DMS114 treated with DMSO at 0.1 percent for 48 hours (cell line): ENCODE data around the gene PYROXD2.
"Not testable (repeated sequence)": the region's sequence is repeated elsewhere in the genome, so short reads cannot be mapped to it uniquely, and the experiment has no call there.

ENCODE experiments used
- DNase-seq: peaks from one replicate; lab custom pipeline; 2025; ENCODE audit not compliant: unreplicated experiment; lab: John Stamatoyannopoulos, UW

Gene PYROXD2

DNA sequence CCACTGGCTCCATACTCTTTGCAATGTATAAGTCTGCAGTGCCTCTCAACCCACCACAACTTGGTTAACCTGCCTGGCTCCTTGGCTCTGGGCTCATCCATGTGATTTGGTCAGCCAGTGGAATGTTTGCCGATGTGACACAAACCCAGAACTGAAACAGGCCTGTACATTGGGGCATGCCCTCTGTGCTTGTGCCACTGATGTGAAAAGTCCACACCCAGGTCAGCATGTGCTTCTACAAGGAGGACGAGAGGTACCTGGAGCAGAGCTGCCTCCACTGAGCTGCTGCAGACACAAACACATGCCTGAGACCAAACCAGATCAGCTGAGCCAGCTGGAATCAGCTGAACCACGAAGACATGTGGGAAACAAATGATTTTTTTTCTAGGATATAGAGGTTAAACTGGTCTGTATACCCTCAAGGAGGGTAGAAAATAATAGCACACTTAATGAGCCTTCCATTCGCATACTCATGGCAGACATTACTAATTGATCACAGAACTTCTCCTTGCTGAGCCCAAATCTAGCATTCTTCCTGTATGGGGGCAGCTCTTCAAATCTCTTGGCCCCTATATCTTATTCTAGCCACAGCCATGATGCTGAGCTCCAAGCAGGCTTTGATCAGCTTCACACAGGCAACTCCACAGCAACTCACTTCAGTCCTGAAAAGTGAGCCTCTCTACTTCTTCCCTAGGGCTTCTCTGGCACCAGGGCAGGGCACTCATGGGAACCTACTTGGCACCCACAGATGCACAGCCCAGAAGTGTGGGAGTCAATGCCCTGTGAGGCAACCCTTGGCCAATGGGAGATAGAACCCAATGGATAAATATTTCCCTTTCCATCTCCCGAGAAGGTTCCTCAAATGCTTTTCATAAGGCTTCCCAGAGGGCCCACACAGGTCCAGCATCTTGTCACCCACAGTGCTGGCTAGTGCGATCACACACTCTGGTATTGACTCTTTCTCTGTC, 18.6 kb downstream of the PYROXD2 start:
- no peak for DNase-seq

DNA sequence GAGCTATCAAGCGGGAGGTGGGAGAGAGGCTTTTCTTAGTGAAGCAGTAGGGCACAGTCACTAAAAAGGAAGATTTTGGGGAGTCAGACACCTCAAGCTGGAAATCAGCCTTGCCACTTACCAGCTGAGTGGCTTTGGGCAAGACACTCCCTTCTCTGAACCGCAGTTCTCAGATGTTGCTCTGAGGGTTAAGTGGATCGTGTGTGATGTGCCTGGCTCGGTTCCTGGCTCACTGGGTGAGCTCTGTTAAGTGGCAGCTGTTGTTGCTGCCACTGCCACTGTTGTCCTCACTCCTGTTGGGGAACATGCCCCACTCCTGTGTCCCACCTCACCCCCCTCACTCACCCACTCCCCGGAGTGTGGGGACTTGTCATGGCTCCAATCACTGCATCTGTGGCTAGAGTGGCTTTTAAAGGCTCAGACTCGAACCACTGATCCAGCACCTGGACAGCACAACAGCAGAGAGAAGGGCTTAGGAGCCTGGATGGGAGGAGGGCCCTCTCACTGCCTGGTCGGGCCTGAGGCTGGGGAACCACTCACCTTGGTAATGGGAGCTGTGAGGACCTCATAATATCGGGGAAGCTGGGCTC, 20.0 kb downstream of the PYROXD2 start:
- DNase-seq = no peak

DNA sequence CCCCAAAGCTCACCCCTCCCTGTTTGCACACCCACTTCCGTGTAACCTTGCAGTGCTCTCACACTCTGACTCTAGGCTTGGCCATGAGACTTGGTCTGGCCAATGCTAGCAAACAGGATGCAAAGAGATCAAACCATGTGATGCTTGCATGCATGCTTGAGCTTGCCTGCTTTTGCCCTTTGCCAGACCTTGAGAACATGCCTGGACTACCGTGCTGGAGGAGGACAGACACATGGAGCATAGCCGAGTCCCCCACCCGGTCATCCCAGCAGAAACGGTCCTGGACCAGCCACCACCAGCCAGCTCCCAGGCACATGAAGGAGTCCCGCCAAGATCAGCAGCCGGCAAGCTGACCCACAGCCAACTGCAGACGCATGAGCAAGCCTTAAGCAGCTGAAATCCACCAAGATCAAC, 23.4 kb downstream of the PYROXD2 start:
- DNase-seq = no peak

DNA sequence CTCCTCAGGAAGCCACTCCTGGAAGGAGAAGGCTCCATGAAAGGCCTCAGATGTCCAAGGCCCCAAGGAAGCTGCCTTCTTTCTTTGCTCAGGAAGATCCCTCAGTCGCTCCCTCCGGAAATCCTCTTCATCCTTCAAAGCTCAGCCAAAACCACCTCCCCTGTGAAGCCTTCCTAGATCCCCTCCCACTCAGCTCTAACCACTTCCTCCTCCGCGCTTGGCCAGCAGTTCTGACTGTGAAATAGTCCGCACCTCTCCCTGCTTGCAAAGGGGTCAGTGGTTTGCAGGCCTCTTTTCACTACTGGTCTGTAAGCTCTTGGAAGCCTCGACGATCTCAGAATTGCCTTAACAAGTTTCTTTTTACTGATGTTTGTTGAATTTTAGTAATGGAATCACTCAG, 23.9 kb downstream of the PYROXD2 start:
- no peak for DNase-seq

DNA sequence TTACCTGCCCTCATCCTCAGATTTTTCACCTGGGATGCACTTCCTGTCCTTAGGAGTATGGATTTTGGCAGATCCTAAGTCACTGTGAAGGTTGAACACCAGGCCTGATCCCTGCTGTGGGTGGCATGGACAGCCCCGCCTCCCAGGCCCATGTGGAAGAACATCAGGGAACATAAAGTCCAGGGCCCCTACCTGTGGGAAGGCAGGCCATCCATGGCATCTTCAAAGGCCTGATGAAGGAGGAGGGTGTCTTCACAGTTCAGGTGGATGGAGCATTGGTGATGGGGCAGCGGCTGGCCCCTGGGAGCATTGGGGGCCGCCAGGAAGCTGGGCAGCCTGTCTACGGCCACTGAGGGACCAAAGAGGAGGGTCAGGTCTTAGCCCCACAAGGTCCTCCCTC, 24.6 kb downstream of the PYROXD2 start:
- DNase-seq = no peak

DNA sequence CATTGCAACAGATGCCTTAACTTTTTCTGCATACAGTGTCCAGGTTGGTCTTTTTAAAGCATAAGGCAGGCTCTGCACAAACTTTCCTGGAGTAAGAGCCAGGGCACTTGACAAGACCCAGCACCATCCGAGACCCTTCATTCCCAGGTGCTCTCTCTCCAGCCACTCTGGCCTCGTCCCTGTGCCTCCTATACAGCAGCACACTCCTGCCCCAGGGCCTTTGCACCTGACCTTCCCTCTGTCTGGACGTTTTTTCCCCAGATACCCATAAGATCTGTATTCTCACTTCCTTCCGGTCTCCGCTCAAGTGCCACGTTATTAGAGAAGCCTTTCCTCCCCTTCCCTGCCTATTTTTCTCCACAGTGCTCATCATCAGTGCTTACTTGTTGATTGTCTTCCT, 25.6 kb downstream of the PYROXD2 start:
- DNase-seq = no peak

DNA sequence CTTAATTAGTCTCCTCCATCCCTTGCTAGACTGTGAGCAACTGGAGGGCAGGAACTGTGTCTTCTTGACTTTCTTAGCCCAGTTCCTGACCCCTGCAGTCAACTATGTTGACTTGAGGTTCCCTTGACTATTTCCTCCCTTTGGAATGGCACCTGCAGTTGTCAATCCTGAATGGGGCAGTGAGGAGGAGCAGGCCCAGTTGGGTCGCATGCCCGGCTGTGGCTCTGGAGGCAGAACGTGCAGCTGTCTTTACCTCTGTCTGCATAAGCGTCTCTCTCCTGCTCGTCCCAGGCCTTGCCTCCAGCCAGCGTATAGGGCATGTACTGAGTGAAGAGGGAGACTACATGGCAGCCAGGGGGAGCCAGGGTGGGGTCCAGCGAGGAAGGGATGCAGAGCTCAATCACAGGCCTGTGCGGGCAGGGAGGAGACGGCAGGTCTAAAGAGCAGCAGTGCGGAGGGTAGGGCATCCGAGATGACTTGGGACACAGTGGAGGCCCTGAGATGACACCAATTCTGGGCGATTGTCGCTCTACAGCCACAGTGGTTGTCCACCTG, 26.8 kb downstream of the PYROXD2 start:
- no peak for DNase-seq

DNA sequence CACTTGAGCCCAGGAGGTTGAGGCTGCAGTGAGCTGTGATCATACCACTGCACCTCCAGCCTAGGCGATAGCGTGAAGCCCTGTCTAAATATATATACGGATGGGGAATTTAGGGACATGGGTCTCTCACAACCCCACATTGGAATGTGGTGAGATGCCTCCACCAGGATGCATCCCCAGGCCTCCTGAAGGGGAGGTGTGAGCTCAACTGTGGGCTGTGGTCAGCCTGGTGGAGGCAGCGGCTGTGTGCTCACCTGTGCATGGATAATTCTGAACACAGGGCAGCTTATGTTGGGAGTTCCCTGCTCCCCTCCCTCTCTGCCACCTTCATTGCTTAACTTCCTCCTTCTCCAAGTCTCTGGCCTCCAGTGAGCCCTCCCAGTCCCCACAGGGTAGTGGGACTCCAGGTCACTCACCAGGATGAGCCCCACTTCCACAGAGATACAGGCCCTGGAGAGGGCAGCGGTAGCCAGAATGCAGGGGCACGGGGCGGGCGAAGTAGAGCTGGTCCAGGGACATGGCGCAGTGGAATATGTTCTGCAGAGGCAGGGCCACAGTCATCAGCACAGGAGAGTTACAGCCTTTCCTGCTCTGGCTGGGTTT, 30.4 kb downstream of the PYROXD2 start:
- DNase-seq = no peak

DNA sequence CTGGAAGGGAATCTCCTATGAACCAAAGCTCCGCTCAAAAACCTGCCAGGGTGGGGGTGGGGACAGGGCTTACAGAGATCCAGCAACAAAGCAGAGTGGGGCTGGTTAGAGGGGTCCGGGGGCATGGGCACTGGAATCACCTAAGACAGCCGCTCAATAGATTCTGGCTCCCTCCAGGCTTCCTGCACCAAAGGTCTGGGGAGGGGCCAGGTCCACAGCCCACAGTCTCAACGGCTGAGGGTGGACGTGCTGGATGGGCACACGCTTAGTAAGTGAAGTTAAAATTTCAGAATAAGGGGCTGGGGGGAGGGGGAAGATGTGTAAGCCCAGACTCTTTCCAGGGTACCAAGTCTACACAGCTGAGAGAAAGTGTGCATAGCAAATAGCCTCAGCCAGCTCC, 31.1 kb downstream of the PYROXD2 start:
- no peak for DNase-seq

DNA sequence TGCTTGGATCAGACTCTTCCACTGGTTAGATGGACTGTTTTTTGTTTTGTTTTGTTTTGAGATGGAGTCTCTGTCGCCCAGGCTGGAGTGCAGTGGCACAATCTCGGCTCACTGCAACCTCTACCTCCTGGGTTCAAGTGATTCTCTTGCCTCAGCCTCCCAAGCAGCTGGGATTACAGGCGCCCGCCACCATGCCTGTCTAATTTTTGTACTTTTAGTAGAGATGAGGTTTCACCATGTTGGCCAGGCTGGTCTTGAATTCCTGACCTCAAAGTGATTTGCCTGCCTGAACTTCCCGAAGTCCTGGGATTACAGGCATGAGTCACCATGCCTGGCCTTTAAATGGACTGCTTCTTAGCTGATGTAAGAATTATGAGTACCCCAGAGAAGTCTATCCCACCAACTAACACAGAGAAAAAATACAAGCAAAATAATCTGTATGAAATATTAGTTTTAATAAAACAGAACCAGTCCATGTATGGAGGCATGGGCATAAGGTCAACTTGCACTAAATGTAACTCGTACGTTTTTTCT, 31.8 kb downstream of the PYROXD2 start:
- DNase-seq = not testable (repeated sequence)

DNA sequence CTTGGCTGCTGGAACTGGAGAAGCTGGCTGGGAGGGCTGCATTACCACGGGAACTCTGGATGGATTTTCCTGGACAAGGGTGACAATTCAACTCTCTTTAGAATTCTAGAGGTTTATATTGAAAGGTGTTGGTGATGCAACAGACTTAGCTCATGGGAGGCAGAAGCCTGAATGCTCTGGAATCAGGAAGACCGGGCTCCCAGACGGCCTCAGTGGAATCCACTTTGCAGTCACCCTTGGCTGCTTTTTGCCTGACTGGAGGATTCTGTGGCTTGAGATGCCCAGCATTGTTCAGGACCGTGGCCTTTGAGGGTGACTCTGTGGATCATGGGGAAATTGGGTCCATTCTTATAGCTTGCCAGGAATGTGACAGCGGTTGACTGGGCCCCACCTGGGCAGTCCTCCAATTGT, 32.3 kb downstream of the PYROXD2 start:
- DNase-seq = no peak

DNA sequence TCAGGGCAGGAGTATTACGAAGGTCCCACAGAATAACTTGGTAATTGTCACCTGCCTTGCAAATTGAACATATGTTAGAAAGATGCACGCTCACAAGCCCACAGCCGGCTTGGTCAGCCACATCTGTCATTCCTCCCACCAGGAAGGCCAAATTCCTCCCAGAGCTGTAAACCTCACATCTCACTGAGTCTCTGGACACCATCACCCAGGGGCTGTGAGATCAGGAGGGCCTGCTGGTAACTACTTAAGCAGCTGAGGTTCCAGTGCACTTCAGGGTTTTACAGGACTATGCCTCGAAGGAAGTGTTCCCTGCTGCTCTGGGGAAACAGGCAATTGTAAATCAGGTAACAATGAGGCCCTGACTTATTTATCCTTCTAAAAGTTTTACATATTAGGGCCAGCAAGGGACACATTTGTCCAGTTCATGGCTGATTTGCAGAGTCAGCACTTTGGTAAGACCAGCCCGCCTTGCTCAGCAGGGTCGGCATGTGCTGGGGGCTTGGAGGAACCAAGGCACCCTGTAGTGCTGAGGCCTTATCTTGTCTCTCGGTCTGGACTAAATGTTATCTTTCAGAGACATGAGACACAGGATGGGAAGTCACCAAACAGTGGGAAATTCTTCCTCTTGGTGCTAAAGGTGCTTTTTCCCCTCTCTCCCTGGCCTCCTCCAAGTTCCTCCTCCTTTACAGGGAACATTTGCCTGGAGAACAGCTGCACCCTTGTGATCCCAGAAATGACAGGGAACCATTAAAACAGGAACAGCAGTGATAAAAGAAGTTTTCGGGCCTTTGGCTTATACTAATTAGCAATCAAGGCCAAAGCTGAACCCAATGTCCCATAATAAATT, 34.3 kb downstream of the PYROXD2 start:
- no peak for DNase-seq

DNA sequence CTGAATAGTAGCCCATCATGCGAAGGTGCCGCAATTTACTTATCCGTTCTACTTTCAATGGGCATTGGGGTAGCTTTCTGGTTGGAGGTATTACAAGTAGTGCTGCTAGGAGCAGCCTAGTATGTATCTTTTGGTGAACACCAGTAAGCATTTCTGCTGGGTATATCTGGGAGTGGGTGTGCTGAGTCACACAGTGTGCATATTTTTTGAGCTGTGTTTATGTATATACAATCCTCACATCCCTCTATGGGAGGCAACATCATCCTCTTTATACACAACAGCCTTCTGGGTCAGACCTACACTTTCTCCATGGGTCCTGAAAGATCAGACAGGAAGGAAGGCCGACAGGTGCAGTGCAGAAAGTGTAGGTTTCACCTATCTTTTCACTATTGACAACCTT, 36.3 kb downstream of the PYROXD2 start:
- no peak for DNase-seq

DNA sequence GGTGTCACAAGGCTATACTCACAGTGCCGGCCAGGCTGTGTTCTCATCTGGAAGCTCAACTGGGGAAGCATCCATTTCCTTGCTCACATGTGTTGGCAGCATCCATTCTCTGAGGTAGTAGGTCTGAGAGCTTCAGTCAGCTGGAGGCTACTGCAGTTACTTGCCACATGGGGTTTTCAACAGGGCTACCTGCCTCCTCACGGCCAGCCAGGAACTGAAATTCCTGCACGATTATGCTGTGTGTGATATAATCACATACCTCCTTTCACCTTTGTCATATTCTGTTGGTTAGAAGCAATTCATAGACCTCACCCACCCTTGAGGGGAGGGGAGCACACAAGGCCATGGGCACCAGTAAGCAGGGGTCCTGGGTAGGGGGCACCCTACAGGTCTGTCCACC, 37.4 kb downstream of the PYROXD2 start:
- no peak for DNase-seq

DNA sequence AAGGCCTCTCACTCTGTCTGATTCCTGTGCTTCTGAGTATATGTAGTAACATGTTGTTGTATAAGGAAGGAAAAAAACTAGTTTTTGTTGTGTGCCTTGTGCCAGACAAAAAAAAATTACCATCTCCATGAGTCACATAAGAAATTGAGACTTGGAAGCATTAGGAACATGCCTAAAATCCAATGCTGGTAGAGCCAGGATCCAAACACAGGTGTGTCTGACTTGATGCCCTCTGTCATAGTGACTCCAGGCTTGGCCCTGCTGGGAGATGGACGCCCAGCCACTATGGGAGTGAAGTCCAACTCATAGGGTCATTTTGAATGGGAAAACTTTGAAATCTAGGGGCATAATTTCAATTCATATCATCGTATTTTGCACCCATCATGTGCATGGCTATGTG, 38.0 kb downstream of the PYROXD2 start:
- no peak for DNase-seq

DNA sequence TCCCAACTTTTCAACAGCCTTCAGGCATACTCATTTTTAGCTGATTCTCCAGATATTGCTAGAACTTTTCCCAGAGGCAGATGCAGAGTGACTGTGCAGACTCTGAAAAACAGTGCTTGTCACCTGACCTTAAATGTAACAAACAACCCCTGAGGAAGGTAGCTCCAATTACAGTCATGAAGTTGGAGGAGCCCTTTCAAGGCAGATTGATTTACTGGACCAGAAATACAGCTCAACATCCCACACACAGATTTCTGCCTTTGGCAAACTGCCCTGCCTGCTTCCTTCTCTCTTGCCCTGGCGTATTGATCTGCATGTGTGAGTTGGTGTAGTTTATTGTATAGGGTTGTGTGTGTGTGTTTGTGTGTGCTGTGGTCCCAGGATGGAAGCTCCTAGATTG, 38.5 kb downstream of the PYROXD2 start:
- no peak for DNase-seq

DNA sequence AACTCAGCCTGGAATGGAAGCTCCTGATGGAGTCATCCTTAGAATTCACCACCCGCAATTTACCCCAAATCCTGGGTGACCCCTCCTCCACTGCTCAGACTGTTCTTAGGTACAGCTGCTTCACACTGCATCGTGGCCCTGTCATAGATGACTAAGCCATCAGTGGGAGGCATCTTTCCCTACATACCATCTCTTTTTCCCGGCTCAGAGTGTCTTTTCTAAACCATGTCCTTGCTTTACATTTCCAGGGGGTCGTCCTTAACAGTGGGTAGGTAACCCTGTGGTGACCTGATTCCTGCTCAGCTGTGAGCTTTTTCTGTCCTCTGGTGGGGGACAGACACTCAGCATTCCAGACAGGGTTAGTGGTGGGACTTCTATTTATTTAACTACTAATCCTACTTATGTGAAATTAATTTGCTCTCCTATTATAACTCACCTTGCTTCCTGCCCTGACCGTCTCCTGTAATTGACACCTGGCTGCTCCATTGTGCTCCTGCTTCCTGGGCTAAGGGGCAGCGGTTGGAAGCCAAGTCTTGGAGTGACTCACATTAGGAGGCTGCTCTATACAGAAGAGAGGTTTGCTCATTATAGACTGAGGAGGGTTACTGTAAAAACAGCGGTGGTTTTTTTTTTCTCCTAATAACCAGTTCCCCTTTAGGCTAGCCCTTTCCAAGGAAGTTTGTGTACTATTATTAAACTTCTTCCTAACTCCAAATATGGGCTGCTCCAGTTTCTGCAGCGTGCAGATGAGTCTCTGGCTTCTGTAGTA, 40.6 kb downstream of the PYROXD2 start:
- no peak for DNase-seq

DNA sequence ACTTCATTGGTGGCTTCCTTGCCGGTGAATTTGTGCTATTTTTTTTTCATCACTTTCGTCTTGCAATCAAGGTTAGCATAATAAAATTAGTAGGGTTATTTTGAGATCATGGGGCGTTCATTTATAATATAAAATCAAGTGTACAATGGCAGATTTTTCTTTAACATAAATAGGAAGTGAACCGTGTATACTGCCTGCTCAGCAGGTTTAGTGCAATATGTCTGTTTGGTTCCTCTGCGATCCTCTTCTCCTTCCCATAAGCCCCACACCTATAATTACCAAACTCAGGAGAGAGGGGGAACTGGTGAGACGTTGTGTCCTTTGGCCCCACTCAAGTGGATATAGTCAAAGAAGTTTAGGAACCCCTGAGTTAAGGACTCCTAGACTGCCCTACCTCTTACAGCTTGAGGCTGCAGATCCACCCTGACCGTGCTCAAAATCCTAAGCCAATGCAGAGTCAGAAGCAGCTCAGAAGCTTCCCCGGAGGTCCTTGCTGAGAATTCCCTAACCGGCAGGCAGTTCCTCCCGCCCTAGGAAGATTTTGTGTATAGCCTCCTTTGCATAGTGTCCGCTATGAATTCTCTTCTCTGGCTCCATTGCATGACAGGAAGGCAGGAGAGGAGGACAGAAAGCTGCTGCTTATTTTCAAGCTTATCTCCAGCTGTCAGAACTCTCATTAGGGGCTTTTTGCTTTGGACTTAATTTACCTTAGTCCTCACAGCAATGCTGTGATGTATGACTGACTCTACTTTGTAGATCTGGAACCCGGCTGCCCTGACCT, 41.5 kb downstream of the PYROXD2 start:
- no peak for DNase-seq
